Gastrocnemius medialis (tissue), 4 donors: ENCODE data around the gene SYNJ2. TPM values are rescaled to one million over a fixed set of nuclear protein-coding genes. Genes with fewer than 3 reads are reported as not detected.
A peak's percentile ranks its signal among the peaks of the same experiment; 100 is the strongest.

Experiments used
- ATAC-seq, 2 donors: fragments of 150-250 bp; one replicate each; pipeline ENCODE4 v1.9.1; 2016
- DNase-seq, 2 donors: peaks; one replicate each; pipeline ENCODE4 v3.0.0-alpha.2; 2019
- H3K27ac ChIP-seq, 4 donors: fragments of 200-600 bp; sonication (generic); 1 replicate in 1 of 4; 2 replicates in 3 of 4; pipeline ENCODE4 v1.5.1; 2016 to 2018; ENCODE audit warnings: mild to moderate bottlenecking in 2 of 4, moderate library complexity in 1 of 4
- H3K27me3 ChIP-seq, 3 donors: fragments of 200-600 bp; sonication (generic) in 2 of 3; 1 replicate in 1 of 3; 2 replicates in 2 of 3; pipeline versions ENCODE4 v1.5.1 to v1.6.0; 2016 to 2019; ENCODE audit warnings: mild to moderate bottlenecking in 1 of 3, moderate library complexity in 1 of 3
- H3K36me3 ChIP-seq, 2 donors: fragments of 200-600 bp; sonication (generic) in 1 of 2; one replicate each; pipeline ENCODE4 v1.5.1; 2017 to 2018
- H3K4me1 ChIP-seq, 2 donors: fragments of 200-600 bp; sonication (generic) in 1 of 2; one replicate each; pipeline ENCODE4 v1.5.1; 2016 to 2017; ENCODE audit warnings: mild to moderate bottlenecking in 2 of 2
- H3K4me3 ChIP-seq, 4 donors: fragments of 200-600 bp; sonication (generic) in 3 of 4; 1 replicate in 1 of 4; 2 replicates in 3 of 4; pipeline ENCODE4 v1.5.1; 2016 to 2019; ENCODE audit warnings: mild to moderate bottlenecking in 2 of 4
- H3K9me3 ChIP-seq, 3 donors: fragments of 200-600 bp; sonication (generic) in 2 of 3; 1 replicate in 1 of 3; 2 replicates in 2 of 3; pipeline ENCODE4 v1.5.1; 2016 to 2019
- POLR2A ChIP-seq, 2 donors: fragments of 450-650 bp; IDR thresholded peaks; one replicate each; pipeline ENCODE4 v1.6.1; 2017; ENCODE audit warnings: antibody characterized with exemption in 2 of 2, mild to moderate bottlenecking in 2 of 2, moderate library complexity in 2 of 2
- in situ Hi-C, 4 donors: fragments of 200-750 bp; cut with MboI; loops; one replicate each; pipeline versions ENCODE4 v1.15.0 to v1.8.0; 2017; ENCODE audit warnings: low sequenced_read_pairs in 4 of 4
- intact Hi-C: fragments of 100-400 bp; cut with DNase I; formaldehyde crosslinking; loops from one replicate; pipeline ENCODE4 v1.15.1; 2023; ENCODE audit warnings: low total_unique reads
- total RNA-seq, 4 donors: library from RNA; depleted of rRNA; stranded (reverse); fragments of >200 nt; gene quantifications; one replicate each; pipeline versions ENCODE4 v1.1.0 to v1.2.3, GENCODE V29; 2016
- TF ChIP-seq, protein P1 (sequence below), 5 experiments: fragments of 450-650 bp in 3 of 5; fragments of 200-600 bp in 2 of 5; sonication (generic) in 2 of 5; IDR thresholded peaks in 4 of 5; conservative IDR thresholded peaks in 1 of 5; 1 replicate in 4 of 5; 2 replicates in 1 of 5; pipeline ENCODE4 v1.5.1; 2016 to 2019; ENCODE audit warnings: antibody characterized with exemption in 5 of 5, mild to moderate bottlenecking in 3 of 5, moderate library complexity in 3 of 5

The SYNJ2 gene
- total RNA-seq, 4 donors from 2014 or later: 3.9 to 17.0 (median 7.0) TPM

GRCh38 chr6:158064725-158065251 lies 83.1 kb downstream of the SYNJ2 start:
- Histone ChIP-seq H3K4me3 (no peak overlapping the region), H3K4me1 (peaks cover 13 to 15% of the 10 kb centered on the region in 2 donors), H3K9me3 (no peaks in the 10 kb centered on the region), H3K27me3 (no peaks in the 10 kb centered on the region), H3K36me3 (no peaks in the 10 kb centered on the region), H3K27ac (no peak overlapping the region)
- in situ Hi-C loops (loop anchor here in 1 of 4 donors (10.0 kb wide), 1 partner anchor 80 kb away; the partner anchor contains the start of gene SYNJ2), intact Hi-C loops (no loop called here)
- DNase-seq (no peak), ATAC-seq (no peak)
- TF ChIP-seq, protein P1, sequence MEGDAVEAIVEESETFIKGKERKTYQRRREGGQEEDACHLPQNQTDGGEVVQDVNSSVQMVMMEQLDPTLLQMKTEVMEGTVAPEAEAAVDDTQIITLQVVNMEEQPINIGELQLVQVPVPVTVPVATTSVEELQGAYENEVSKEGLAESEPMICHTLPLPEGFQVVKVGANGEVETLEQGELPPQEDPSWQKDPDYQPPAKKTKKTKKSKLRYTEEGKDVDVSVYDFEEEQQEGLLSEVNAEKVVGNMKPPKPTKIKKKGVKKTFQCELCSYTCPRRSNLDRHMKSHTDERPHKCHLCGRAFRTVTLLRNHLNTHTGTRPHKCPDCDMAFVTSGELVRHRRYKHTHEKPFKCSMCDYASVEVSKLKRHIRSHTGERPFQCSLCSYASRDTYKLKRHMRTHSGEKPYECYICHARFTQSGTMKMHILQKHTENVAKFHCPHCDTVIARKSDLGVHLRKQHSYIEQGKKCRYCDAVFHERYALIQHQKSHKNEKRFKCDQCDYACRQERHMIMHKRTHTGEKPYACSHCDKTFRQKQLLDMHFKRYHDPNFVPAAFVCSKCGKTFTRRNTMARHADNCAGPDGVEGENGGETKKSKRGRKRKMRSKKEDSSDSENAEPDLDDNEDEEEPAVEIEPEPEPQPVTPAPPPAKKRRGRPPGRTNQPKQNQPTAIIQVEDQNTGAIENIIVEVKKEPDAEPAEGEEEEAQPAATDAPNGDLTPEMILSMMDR (IDR thresholded peaks at IDR 0.05 in 4 of 5, conservative IDR thresholded peaks at IDR 0.05 in 1 of 5): no peak
- no peak for TF ChIP-seq POLR2A (IDR thresholded peaks at IDR 0.05)

- H3K4me3 ChIP-seq: no peak overlapping the region
- H3K27ac ChIP-seq: no peak overlapping the region
- DNase-seq (no peak), ATAC-seq (no peak)
- H3K36me3 ChIP-seq: peaks cover 0 to 7% of the 10 kb centered on the region in 2 donors
- H3K27me3 ChIP-seq: no peaks in the 10 kb centered on the region
- peaks cover under 1 to 2% of the 10 kb centered on the region in 2 donors for H3K4me1 ChIP-seq
- TF ChIP-seq POLR2A (IDR thresholded peaks at IDR 0.05): no peak
- no peaks in the 10 kb centered on the region for H3K9me3 ChIP-seq
- in situ Hi-C loops: loop anchor here in 1 of 4 donors (10.0 kb wide), 1 partner anchor 81 kb away; the partner anchor contains the start of gene SYNJ2
- intact Hi-C loops: no loop called here
These were observed 84.6 kb downstream of the SYNJ2 start for GRCh38 chr6:158066136-158066781.

DNA sequence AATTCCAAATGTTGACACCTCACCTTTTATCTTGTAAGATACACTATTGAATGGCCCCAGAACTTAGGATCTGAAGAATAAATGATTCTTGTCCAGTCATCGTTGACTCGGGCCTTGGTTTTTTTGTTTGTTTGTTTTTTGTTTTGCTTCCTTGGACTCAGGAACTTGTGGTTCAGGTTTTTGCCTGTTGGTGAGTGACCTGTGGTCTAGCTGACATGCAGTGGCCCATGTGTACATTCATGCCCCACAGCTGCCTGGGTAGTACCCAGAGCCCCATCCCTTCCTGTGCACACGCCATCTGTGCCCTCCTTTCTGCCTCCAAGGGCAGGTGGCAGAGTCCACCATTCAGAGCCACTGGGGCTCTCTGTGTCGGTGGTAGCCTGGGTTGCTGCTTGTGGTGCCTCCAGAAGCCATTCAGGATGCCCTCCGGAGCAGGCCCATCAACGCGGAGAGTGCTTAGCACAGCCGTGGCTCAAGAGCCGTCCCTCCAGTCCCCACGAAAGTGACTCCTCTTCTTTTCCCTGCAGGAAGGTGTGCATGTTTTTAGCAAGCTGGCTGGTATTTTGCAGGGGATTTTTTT lies 85.9 kb downstream of the SYNJ2 start:
- DNase-seq: no peak
- Histone ChIP-seq H3K4me1 (peaks cover 0 to 5% of the 10 kb centered on the region in 2 donors), H3K4me3 (no peak overlapping the region), H3K36me3 (peaks cover 0 to 13% of the 10 kb centered on the region in 2 donors), H3K27ac (no peak overlapping the region), H3K27me3 (no peaks in the 10 kb centered on the region), H3K9me3 (no peaks in the 10 kb centered on the region)
- in situ Hi-C loops (loop anchor here in 1 of 4 donors (10.0 kb wide), 1 partner anchor 83 kb away; the partner anchor contains the start of gene SYNJ2), intact Hi-C loops (no loop called here)
- TF ChIP-seq, protein P1 (IDR thresholded peaks at IDR 0.05 in 4 of 5, conservative IDR thresholded peaks at IDR 0.05 in 1 of 5): no peak
- TF ChIP-seq POLR2A (IDR thresholded peaks at IDR 0.05): no peak
- no peak for ATAC-seq

DNA sequence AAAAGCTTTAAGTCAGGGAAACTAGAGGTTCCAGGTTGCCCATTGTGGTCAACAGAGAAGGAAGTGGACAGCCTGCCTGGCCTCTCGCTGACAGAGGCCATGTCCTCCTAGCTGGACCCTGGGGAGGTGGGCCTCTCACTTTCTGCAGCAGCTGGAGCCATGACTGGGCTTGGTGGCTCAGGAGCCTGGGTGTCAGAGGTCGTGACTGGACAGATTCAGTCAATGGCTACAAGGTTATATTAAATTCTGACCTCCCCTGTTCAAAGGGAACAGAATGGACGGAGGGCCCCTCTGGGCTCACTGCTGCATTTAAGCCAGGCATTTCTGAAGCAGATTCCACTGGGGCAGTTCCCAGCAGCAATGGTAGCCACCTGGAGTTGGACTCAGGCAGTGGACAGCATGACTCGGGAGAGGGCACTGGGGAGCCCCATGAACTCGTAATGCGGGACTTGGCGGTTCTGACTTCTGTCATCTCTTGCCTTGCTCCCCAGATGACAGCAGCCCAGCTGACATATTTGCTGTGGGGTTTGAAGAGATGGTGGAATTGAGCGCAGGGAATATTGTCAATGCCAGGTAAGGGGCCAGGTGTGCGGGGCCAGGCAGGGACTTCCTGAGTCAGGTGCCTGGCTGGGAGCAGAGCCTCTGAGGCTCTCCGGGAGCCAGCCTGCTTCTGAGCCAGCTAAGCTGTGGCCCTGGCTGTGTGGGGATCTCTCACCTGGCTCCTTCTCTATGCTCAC lies 86.7 kb downstream of the SYNJ2 start:
- ATAC-seq (no peak), DNase-seq (no peak)
- no peak for TF ChIP-seq POLR2A (IDR thresholded peaks at IDR 0.05)
- TF ChIP-seq, protein P1 (IDR thresholded peaks at IDR 0.05 in 4 of 5, conservative IDR thresholded peaks at IDR 0.05 in 1 of 5): no peak
- peaks cover 0 to 5% of the 10 kb centered on the region in 2 donors for H3K4me1 ChIP-seq
- H3K9me3 ChIP-seq: no peaks in the 10 kb centered on the region
- H3K27me3 ChIP-seq: no peaks in the 10 kb centered on the region
- intact Hi-C loops (no loop called here), in situ Hi-C loops (loop anchor here in 1 of 4 donors (10.0 kb wide), 1 partner anchor 84 kb away; the partner anchor contains the start of gene SYNJ2)
- H3K27ac ChIP-seq: peak overlapping the region in 3 of 4 donors; percentile 4 to 50 (median 18)
- H3K4me3 ChIP-seq: no peak overlapping the region
- peaks cover 0 to 13% of the 10 kb centered on the region in 2 donors for H3K36me3 ChIP-seq
